ENCODE measurements around the gene SIT1.
"Not testable (repeated sequence)": the region's sequence is repeated elsewhere in the genome, so short reads cannot be mapped to it uniquely, and the experiment has no call there.

SIT1 gene

DNA sequence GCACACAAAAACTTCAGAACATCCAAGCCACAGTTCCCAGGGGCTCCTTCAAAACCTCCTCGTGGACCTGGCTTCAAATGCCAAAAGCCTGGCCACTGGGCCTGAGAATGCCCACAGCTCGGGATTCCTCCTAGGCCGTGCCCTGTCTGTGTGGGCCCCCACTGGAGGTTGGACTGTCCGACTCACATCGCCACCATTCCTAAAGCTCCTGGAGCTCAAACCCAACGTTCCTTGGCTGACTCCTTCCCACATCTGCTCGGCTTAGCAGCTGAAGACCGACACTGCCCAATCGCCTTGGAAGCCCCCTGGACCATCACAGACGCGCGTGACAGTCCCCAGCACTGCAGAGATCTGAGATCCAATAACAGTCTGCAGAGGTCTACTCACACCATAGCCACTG is 7.7 kb downstream of the SIT1 start:
- H2AFZ ChIP-seq (ENCODE audit: low read length) = no peak overlapping the region
- H3K4me1 ChIP-seq (ENCODE audit: insufficient read depth, low read length, poor library complexity, severe bottlenecking) = peaks cover 31% of the 10 kb centered on the region
- H3K36me3 ChIP-seq (ENCODE audit: insufficient read depth, low read length) = no peaks in the 10 kb centered on the region
- no peak overlapping the region for H3K4me2 ChIP-seq (ENCODE audit: low read depth, low read length, poor library complexity, severe bottlenecking)
- peaks cover 24% of the 10 kb centered on the region; the same call in 1 of the 2 replicates for H3K79me2 ChIP-seq (ENCODE audit: insufficient read depth, low read length)
- peaks cover 4% of the 10 kb centered on the region; the same call in 1 of the 2 replicates for H3F3A ChIP-seq (ENCODE audit: low read depth)
- no peaks in the 10 kb centered on the region for H3K27me3 ChIP-seq (ENCODE audit: insufficient read depth, low read length, poor library complexity, severe bottlenecking)
- H3K9ac ChIP-seq (ENCODE audit: low read depth, low read length, poor library complexity, severe bottlenecking) = no peak overlapping the region
- no peaks in the 10 kb centered on the region for H3K9me3 ChIP-seq (ENCODE audit: insufficient read depth, low read depth, low read length)
- no peaks in the 10 kb centered on the region for H3K9me2 ChIP-seq (replicated peaks; ENCODE audit: low read depth, low read length)
- H3K4me3 ChIP-seq (ENCODE audit: low read length, poor library complexity, severe bottlenecking) = no peak overlapping the region
- H4K20me1 ChIP-seq (ENCODE audit: insufficient read depth, low read length, poor library complexity, severe bottlenecking) = peaks cover 5% of the 10 kb centered on the region
- TF ChIP-seq EZH2phosphoT487 (IDR thresholded peaks at IDR 0.05; ENCODE audit: borderline replicate concordance) = no peak
- TF ChIP-seq CTCF (conservative IDR thresholded peaks at IDR 0.05; ENCODE audit: low read length) = no peak

- H3K9me2 ChIP-seq (replicated peaks; ENCODE audit: low read depth, low read length); H3K9ac ChIP-seq (ENCODE audit: low read depth, low read length, poor library complexity, severe bottlenecking); H2AFZ ChIP-seq (ENCODE audit: low read length); H3K36me3 ChIP-seq (ENCODE audit: insufficient read depth, low read length); H4K20me1 ChIP-seq (ENCODE audit: insufficient read depth, low read length, poor library complexity, severe bottlenecking); H3K4me2 ChIP-seq (ENCODE audit: low read depth, low read length, poor library complexity, severe bottlenecking); H3K9me3 ChIP-seq (ENCODE audit: insufficient read depth, low read depth, low read length); H3F3A ChIP-seq (ENCODE audit: low read depth); H3K27me3 ChIP-seq (ENCODE audit: insufficient read depth, low read length, poor library complexity, severe bottlenecking); H3K4me3 ChIP-seq (ENCODE audit: low read length, poor library complexity, severe bottlenecking): not testable (repeated sequence)
- Histone ChIP-seq H3K79me2 (ENCODE audit: insufficient read depth, low read length) (peaks cover 16% of the 10 kb centered on the region; the same call in 1 of the 2 replicates), H3K4me1 (ENCODE audit: insufficient read depth, low read length, poor library complexity, severe bottlenecking) (peaks cover 25% of the 10 kb centered on the region)
These were observed 9.3 kb downstream of the SIT1 start for GRCh38 chr9:35641478-35641877.

GRCh38 chr9:35640431-35640830 is 10.3 kb downstream of the SIT1 start:
- not testable (repeated sequence) for H3K27me3 ChIP-seq (ENCODE audit: insufficient read depth, low read length, poor library complexity, severe bottlenecking); H3K9ac ChIP-seq (ENCODE audit: low read depth, low read length, poor library complexity, severe bottlenecking); H2AFZ ChIP-seq (ENCODE audit: low read length); H3F3A ChIP-seq (ENCODE audit: low read depth); H3K9me2 ChIP-seq (replicated peaks; ENCODE audit: low read depth, low read length); H3K4me3 ChIP-seq (ENCODE audit: low read length, poor library complexity, severe bottlenecking); H3K36me3 ChIP-seq (ENCODE audit: insufficient read depth, low read length); H4K20me1 ChIP-seq (ENCODE audit: insufficient read depth, low read length, poor library complexity, severe bottlenecking); H3K9me3 ChIP-seq (ENCODE audit: insufficient read depth, low read depth, low read length); H3K4me2 ChIP-seq (ENCODE audit: low read depth, low read length, poor library complexity, severe bottlenecking)
- Histone ChIP-seq H3K79me2 (ENCODE audit: insufficient read depth, low read length) (peaks cover 12% of the 10 kb centered on the region; the same call in 1 of the 2 replicates), H3K4me1 (ENCODE audit: insufficient read depth, low read length, poor library complexity, severe bottlenecking) (peaks cover 30% of the 10 kb centered on the region)

GRCh38 chr9:35639631-35640030 is 11.1 kb downstream of the SIT1 start:
- H3K4me3 ChIP-seq (ENCODE audit: low read length, poor library complexity, severe bottlenecking) = no peak overlapping the region
- H3K4me1 ChIP-seq (ENCODE audit: insufficient read depth, low read length, poor library complexity, severe bottlenecking) = peaks cover 37% of the 10 kb centered on the region
- no peaks in the 10 kb centered on the region for H3F3A ChIP-seq (ENCODE audit: low read depth)
- H3K9me2 ChIP-seq (replicated peaks; ENCODE audit: low read depth, low read length) = no peaks in the 10 kb centered on the region
- TF ChIP-seq CTCF (conservative IDR thresholded peaks at IDR 0.05; ENCODE audit: low read length) = no peak
- TF ChIP-seq EZH2phosphoT487 (IDR thresholded peaks at IDR 0.05; ENCODE audit: borderline replicate concordance) = no peak
- H3K9me3 ChIP-seq (ENCODE audit: insufficient read depth, low read depth, low read length) = no peaks in the 10 kb centered on the region
- no peaks in the 10 kb centered on the region for H3K27me3 ChIP-seq (ENCODE audit: insufficient read depth, low read length, poor library complexity, severe bottlenecking)
- no peak overlapping the region for H3K9ac ChIP-seq (ENCODE audit: low read depth, low read length, poor library complexity, severe bottlenecking)
- peak overlapping the region; percentile 46 for H3K4me2 ChIP-seq (ENCODE audit: low read depth, low read length, poor library complexity, severe bottlenecking)
- H3K36me3 ChIP-seq (ENCODE audit: insufficient read depth, low read length) = no peaks in the 10 kb centered on the region
- H4K20me1 ChIP-seq (ENCODE audit: insufficient read depth, low read length, poor library complexity, severe bottlenecking) = no peaks in the 10 kb centered on the region
- H3K79me2 ChIP-seq (ENCODE audit: insufficient read depth, low read length) = peaks cover 6% of the 10 kb centered on the region; the same call in 1 of the 2 replicates
- no peak overlapping the region for H2AFZ ChIP-seq (ENCODE audit: low read length)

- H3K9ac ChIP-seq (ENCODE audit: low read depth, low read length, poor library complexity, severe bottlenecking); H2AFZ ChIP-seq (ENCODE audit: low read length); H3K9me3 ChIP-seq (ENCODE audit: insufficient read depth, low read depth, low read length); H3K27me3 ChIP-seq (ENCODE audit: insufficient read depth, low read length, poor library complexity, severe bottlenecking); H3K9me2 ChIP-seq (replicated peaks; ENCODE audit: low read depth, low read length); H3K4me3 ChIP-seq (ENCODE audit: low read length, poor library complexity, severe bottlenecking); H4K20me1 ChIP-seq (ENCODE audit: insufficient read depth, low read length, poor library complexity, severe bottlenecking); H3F3A ChIP-seq (ENCODE audit: low read depth); H3K79me2 ChIP-seq (ENCODE audit: insufficient read depth, low read length); H3K36me3 ChIP-seq (ENCODE audit: insufficient read depth, low read length): not testable (repeated sequence)
- Histone ChIP-seq H3K4me2 (ENCODE audit: low read depth, low read length, poor library complexity, severe bottlenecking) (peak overlapping the region; percentile 46), H3K4me1 (ENCODE audit: insufficient read depth, low read length, poor library complexity, severe bottlenecking) (peaks cover 39% of the 10 kb centered on the region)
These were observed 11.5 kb downstream of the SIT1 start for GRCh38 chr9:35639225-35639624.

GRCh38 chr9:35638751-35639150 is 12.0 kb downstream of the SIT1 start:
- H3K79me2 ChIP-seq (ENCODE audit: insufficient read depth, low read length); H3K36me3 ChIP-seq (ENCODE audit: insufficient read depth, low read length); H3F3A ChIP-seq (ENCODE audit: low read depth); H3K9ac ChIP-seq (ENCODE audit: low read depth, low read length, poor library complexity, severe bottlenecking); H4K20me1 ChIP-seq (ENCODE audit: insufficient read depth, low read length, poor library complexity, severe bottlenecking); H3K27me3 ChIP-seq (ENCODE audit: insufficient read depth, low read length, poor library complexity, severe bottlenecking); H2AFZ ChIP-seq (ENCODE audit: low read length); H3K9me2 ChIP-seq (replicated peaks; ENCODE audit: low read depth, low read length); H3K4me3 ChIP-seq (ENCODE audit: low read length, poor library complexity, severe bottlenecking); H3K9me3 ChIP-seq (ENCODE audit: insufficient read depth, low read depth, low read length): not testable (repeated sequence)
- peaks cover 39% of the 10 kb centered on the region for H3K4me1 ChIP-seq (ENCODE audit: insufficient read depth, low read length, poor library complexity, severe bottlenecking)
- H3K4me2 ChIP-seq (ENCODE audit: low read depth, low read length, poor library complexity, severe bottlenecking) = peak overlapping the region; percentile 46
